ENCODE measurements around the gene STK11.
A peak's percentile ranks its signal among the peaks of the same experiment; 100 is the strongest.

The STK11 gene

GRCh38 chr19:1162404-1163282, 42.9 kb upstream of the STK11 start:
- no peak overlapping the region for H3K4me2 ChIP-seq (ENCODE audit: low read length)
- H3K14ac ChIP-seq (ENCODE audit: low read length): no peak overlapping the region
- H4K8ac ChIP-seq (ENCODE audit: low read depth, low read length): no peak overlapping the region
- peak overlapping the region; percentile 3 for H3K4me3 ChIP-seq (ENCODE audit: low read depth, low read length)
- no peak overlapping the region for H3K9ac ChIP-seq (ENCODE audit: low read length)
- no peak overlapping the region for H3K27ac ChIP-seq (ENCODE audit: low read depth, low read length)
- no peak overlapping the region for H3K18ac ChIP-seq (ENCODE audit: low read length)
- H3K4me1 ChIP-seq (ENCODE audit: control insufficient read depth in 1 of 2, insufficient read depth in 2 of 2, low read length in 2 of 2): peaks cover 24 to 32% of the 10 kb centered on the region in 2 experiments
- DNase-seq: no peak
- peaks cover 10 to 11% of the 10 kb centered on the region in 2 experiments for H3K36me3 ChIP-seq (ENCODE audit: control insufficient read depth in 1 of 2, insufficient read depth in 2 of 2, low read length in 2 of 2)
- H3K4ac ChIP-seq (ENCODE audit: low read depth, low read length): no peak overlapping the region
- H2BK120ac ChIP-seq (ENCODE audit: insufficient read depth, low read length, poor library complexity): no peak overlapping the region
- no peak overlapping the region for H2AFZ ChIP-seq (ENCODE audit: insufficient read depth, low read length, poor library complexity)
- no peaks in the 10 kb centered on the region for H3K79me1 ChIP-seq (ENCODE audit: low read length)
- no peak overlapping the region for H3K23ac ChIP-seq (ENCODE audit: low read length)
- H2BK5ac ChIP-seq (ENCODE audit: low read depth, low read length, poor library complexity): no peak overlapping the region
- H2AK5ac ChIP-seq (ENCODE audit: low read length): no peak overlapping the region
- no CpG with 5 or more reads among the region's 26 CpGs for WGBS (ENCODE audit: extremely low coverage, insufficient coverage, insufficient read length)
- no peak overlapping the region for H4K91ac ChIP-seq (ENCODE audit: low read depth, low read length)
- no peak overlapping the region for H4K12ac ChIP-seq (ENCODE audit: low read depth, low read length)
- no peak overlapping the region for H2BK12ac ChIP-seq (ENCODE audit: low read length)
- H3K79me2 ChIP-seq (ENCODE audit: control insufficient read depth, insufficient read depth, low read length, poor library complexity): peaks cover 2% of the 10 kb centered on the region
- H3K27me3 ChIP-seq (ENCODE audit: insufficient read depth, low read length): no peaks in the 10 kb centered on the region
- H3K9me3 ChIP-seq (ENCODE audit: insufficient read depth, low read depth, low read length): peaks cover 1% of the 10 kb centered on the region

- peaks cover 32 to 39% of the 10 kb centered on the region in 2 experiments for H3K4me1 ChIP-seq (ENCODE audit: control insufficient read depth in 1 of 2, insufficient read depth in 2 of 2, low read length in 2 of 2)
- peaks cover 11% of the 10 kb centered on the region in 2 experiments for H3K36me3 ChIP-seq (ENCODE audit: control insufficient read depth in 1 of 2, insufficient read depth in 2 of 2, low read length in 2 of 2)
- H3K4me2 ChIP-seq (ENCODE audit: low read length): no peak overlapping the region
- peaks cover under 1% of the 10 kb centered on the region for H3K79me1 ChIP-seq (ENCODE audit: low read length)
- no peaks in the 10 kb centered on the region for H3K27me3 ChIP-seq (ENCODE audit: insufficient read depth, low read length)
- DNase-seq: no peak
- H2BK5ac ChIP-seq (ENCODE audit: low read depth, low read length, poor library complexity): no peak overlapping the region
- H3K18ac ChIP-seq (ENCODE audit: low read length): no peak overlapping the region
- no peak overlapping the region for H3K9ac ChIP-seq (ENCODE audit: low read length)
- no peak overlapping the region for H4K91ac ChIP-seq (ENCODE audit: low read depth, low read length)
- H4K8ac ChIP-seq (ENCODE audit: low read depth, low read length): no peak overlapping the region
- H3K4ac ChIP-seq (ENCODE audit: low read depth, low read length): no peak overlapping the region
- H3K4me3 ChIP-seq (ENCODE audit: low read depth, low read length): no peak overlapping the region
- peaks cover 4% of the 10 kb centered on the region for H3K79me2 ChIP-seq (ENCODE audit: control insufficient read depth, insufficient read depth, low read length, poor library complexity)
- H2BK12ac ChIP-seq (ENCODE audit: low read length): no peak overlapping the region
- no peak overlapping the region for H3K27ac ChIP-seq (ENCODE audit: low read depth, low read length)
- no peak overlapping the region for H3K14ac ChIP-seq (ENCODE audit: low read length)
- no peak overlapping the region for H3K23ac ChIP-seq (ENCODE audit: low read length)
- H2BK120ac ChIP-seq (ENCODE audit: insufficient read depth, low read length, poor library complexity): no peak overlapping the region
- no CpG with 5 or more reads among the region's 41 CpGs for WGBS (ENCODE audit: extremely low coverage, insufficient coverage, insufficient read length)
- no peak overlapping the region for H2AFZ ChIP-seq (ENCODE audit: insufficient read depth, low read length, poor library complexity)
- no peak overlapping the region for H4K12ac ChIP-seq (ENCODE audit: low read depth, low read length)
- H3K9me3 ChIP-seq (ENCODE audit: insufficient read depth, low read depth, low read length): peaks cover 1% of the 10 kb centered on the region
- H2AK5ac ChIP-seq (ENCODE audit: low read length): no peak overlapping the region
These were observed 42.2 kb upstream of the STK11 start for GRCh38 chr19:1163283-1163933.

- no peak overlapping the region for H3K18ac ChIP-seq (ENCODE audit: low read length)
- H3K23ac ChIP-seq (ENCODE audit: low read length): no peak overlapping the region
- no peak overlapping the region for H2AFZ ChIP-seq (ENCODE audit: insufficient read depth, low read length, poor library complexity)
- no CpG with 5 or more reads among the region's 20 CpGs for WGBS (ENCODE audit: extremely low coverage, insufficient coverage, insufficient read length)
- H3K9me3 ChIP-seq (ENCODE audit: insufficient read depth, low read depth, low read length): no peaks in the 10 kb centered on the region
- H3K36me3 ChIP-seq (ENCODE audit: control insufficient read depth in 1 of 2, insufficient read depth in 2 of 2, low read length in 2 of 2): peaks cover 9 to 11% of the 10 kb centered on the region in 2 experiments
- H2BK120ac ChIP-seq (ENCODE audit: insufficient read depth, low read length, poor library complexity): no peak overlapping the region
- H4K12ac ChIP-seq (ENCODE audit: low read depth, low read length): no peak overlapping the region
- peaks cover 39 to 46% of the 10 kb centered on the region in 2 experiments for H3K4me1 ChIP-seq (ENCODE audit: control insufficient read depth in 1 of 2, insufficient read depth in 2 of 2, low read length in 2 of 2)
- no peak overlapping the region for H2BK12ac ChIP-seq (ENCODE audit: low read length)
- no peaks in the 10 kb centered on the region for H3K27me3 ChIP-seq (ENCODE audit: insufficient read depth, low read length)
- H3K4me2 ChIP-seq (ENCODE audit: low read length): no peak overlapping the region
- H3K4ac ChIP-seq (ENCODE audit: low read depth, low read length): no peak overlapping the region
- no peak overlapping the region for H4K91ac ChIP-seq (ENCODE audit: low read depth, low read length)
- no peak overlapping the region for H3K27ac ChIP-seq (ENCODE audit: low read depth, low read length)
- H4K8ac ChIP-seq (ENCODE audit: low read depth, low read length): no peak overlapping the region
- no peak for DNase-seq
- no peak overlapping the region for H3K14ac ChIP-seq (ENCODE audit: low read length)
- peaks cover 4% of the 10 kb centered on the region for H3K79me1 ChIP-seq (ENCODE audit: low read length)
- H3K79me2 ChIP-seq (ENCODE audit: control insufficient read depth, insufficient read depth, low read length, poor library complexity): peaks cover 10% of the 10 kb centered on the region
- H2AK5ac ChIP-seq (ENCODE audit: low read length): no peak overlapping the region
- H3K4me3 ChIP-seq (ENCODE audit: low read depth, low read length): no peak overlapping the region
- no peak overlapping the region for H2BK5ac ChIP-seq (ENCODE audit: low read depth, low read length, poor library complexity)
- H3K9ac ChIP-seq (ENCODE audit: low read length): no peak overlapping the region
These were observed 41.5 kb upstream of the STK11 start for GRCh38 chr19:1163934-1164683.

GRCh38 chr19:1164684-1165531, 40.7 kb upstream of the STK11 start:
- Histone ChIP-seq H2AFZ (ENCODE audit: insufficient read depth, low read length, poor library complexity) (no peak overlapping the region), H3K27ac (ENCODE audit: low read depth, low read length) (no peak overlapping the region), H3K9me3 (ENCODE audit: insufficient read depth, low read depth, low read length) (no peaks in the 10 kb centered on the region), H3K4ac (ENCODE audit: low read depth, low read length) (no peak overlapping the region), H3K4me1 (ENCODE audit: control insufficient read depth in 1 of 2, insufficient read depth in 2 of 2, low read length in 2 of 2) (peaks cover 47 to 54% of the 10 kb centered on the region in 2 experiments), H3K36me3 (ENCODE audit: control insufficient read depth in 1 of 2, insufficient read depth in 2 of 2, low read length in 2 of 2) (peaks cover 9 to 11% of the 10 kb centered on the region in 2 experiments), H2BK120ac (ENCODE audit: insufficient read depth, low read length, poor library complexity) (no peak overlapping the region), H3K18ac (ENCODE audit: low read length) (no peak overlapping the region), H3K9ac (ENCODE audit: low read length) (no peak overlapping the region), H3K4me3 (ENCODE audit: low read depth, low read length) (no peak overlapping the region), H2BK12ac (ENCODE audit: low read length) (no peak overlapping the region), H3K14ac (ENCODE audit: low read length) (no peak overlapping the region), H3K27me3 (ENCODE audit: insufficient read depth, low read length) (no peaks in the 10 kb centered on the region), H3K23ac (ENCODE audit: low read length) (no peak overlapping the region), H4K8ac (ENCODE audit: low read depth, low read length) (no peak overlapping the region), H3K4me2 (ENCODE audit: low read length) (no peak overlapping the region), H2BK5ac (ENCODE audit: low read depth, low read length, poor library complexity) (no peak overlapping the region), H3K79me1 (ENCODE audit: low read length) (peaks cover 4% of the 10 kb centered on the region), H2AK5ac (ENCODE audit: low read length) (no peak overlapping the region), H4K91ac (ENCODE audit: low read depth, low read length) (no peak overlapping the region), H4K12ac (ENCODE audit: low read depth, low read length) (no peak overlapping the region), H3K79me2 (ENCODE audit: control insufficient read depth, insufficient read depth, low read length, poor library complexity) (peaks cover 14% of the 10 kb centered on the region)
- no peak for DNase-seq
- no CpG with 5 or more reads among the region's 21 CpGs for WGBS (ENCODE audit: extremely low coverage, insufficient coverage, insufficient read length)

All from trophoblast cell (in vitro differentiated cells and primary cell).